A673 (cell line): Measurements from ENCODE around the gene TCTN1.

Source experiments
- EZH2 ChIP-seq: fragments of 200-600 bp; sonication (generic); IDR thresholded peaks from 2 replicates; pipeline ENCODE4 v1.6.1; 2017; ENCODE audit warnings: borderline replicate concordance, low read depth, mild to moderate bottlenecking, mixed read lengths, antibody characterized with exemption, low read length; ENCODE audit not compliant: poor library complexity, severe bottlenecking
- TF ChIP-seq, protein P1 (sequence below): fragments of 300-800, 200-600 bp; sonication (generic); conservative IDR thresholded peaks from 2 replicates; pipeline ENCODE4 v1.5.1; 2017; ENCODE audit warnings: low read depth, mild to moderate bottlenecking, antibody characterized with exemption, low read length, moderate library complexity, mixed read lengths

- TF ChIP-seq, protein P1, sequence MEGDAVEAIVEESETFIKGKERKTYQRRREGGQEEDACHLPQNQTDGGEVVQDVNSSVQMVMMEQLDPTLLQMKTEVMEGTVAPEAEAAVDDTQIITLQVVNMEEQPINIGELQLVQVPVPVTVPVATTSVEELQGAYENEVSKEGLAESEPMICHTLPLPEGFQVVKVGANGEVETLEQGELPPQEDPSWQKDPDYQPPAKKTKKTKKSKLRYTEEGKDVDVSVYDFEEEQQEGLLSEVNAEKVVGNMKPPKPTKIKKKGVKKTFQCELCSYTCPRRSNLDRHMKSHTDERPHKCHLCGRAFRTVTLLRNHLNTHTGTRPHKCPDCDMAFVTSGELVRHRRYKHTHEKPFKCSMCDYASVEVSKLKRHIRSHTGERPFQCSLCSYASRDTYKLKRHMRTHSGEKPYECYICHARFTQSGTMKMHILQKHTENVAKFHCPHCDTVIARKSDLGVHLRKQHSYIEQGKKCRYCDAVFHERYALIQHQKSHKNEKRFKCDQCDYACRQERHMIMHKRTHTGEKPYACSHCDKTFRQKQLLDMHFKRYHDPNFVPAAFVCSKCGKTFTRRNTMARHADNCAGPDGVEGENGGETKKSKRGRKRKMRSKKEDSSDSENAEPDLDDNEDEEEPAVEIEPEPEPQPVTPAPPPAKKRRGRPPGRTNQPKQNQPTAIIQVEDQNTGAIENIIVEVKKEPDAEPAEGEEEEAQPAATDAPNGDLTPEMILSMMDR, result no peak
- no peak for TF ChIP-seq EZH2
These were observed 83.3 kb downstream of the TCTN1 start for GRCh38 chr12:110697236-110697635.
